Lung (tissue), 12 donors: ENCODE results near the gene PPHLN1. TPM values are rescaled to one million over a fixed set of nuclear protein-coding genes. Genes with fewer than 3 reads are reported as not detected.

Source experiments
- ATAC-seq: fragments of 200-7000 bp; cut with Tn5 transposase; one replicate; pipeline ENCODE4 v1.9.1; 2020; ENCODE audit warnings: moderate number of reproducible peaks; ENCODE audit not compliant: insufficient read depth, low FRiP score
- DNase-seq, 3 donors: peaks; one replicate each; pipeline ENCODE4 v3.0.0-alpha.2; 2013 to 2017
- H3K27ac ChIP-seq, 2 donors: one replicate each; pipeline ENCODE4 v1.5.1; 2013; ENCODE audit warnings: mild to moderate bottlenecking in 2 of 2, moderate library complexity in 2 of 2, control low read depth in 1 of 2, inconsistent platforms in 1 of 2, low read depth in 1 of 2, low read length in 1 of 2
- H3K27me3 ChIP-seq, 3 donors: one replicate each; pipeline ENCODE4 v1.5.1; 2013; ENCODE audit warnings: low read length in 2 of 3; ENCODE audit not compliant: control insufficient read depth in 3 of 3, insufficient read depth in 3 of 3
- H3K36me3 ChIP-seq, 4 donors: one replicate each; pipeline ENCODE4 v1.5.1; 2013; ENCODE audit warnings: low read length in 4 of 4, mild to moderate bottlenecking in 1 of 4, moderate library complexity in 1 of 4; ENCODE audit not compliant: control insufficient read depth in 4 of 4, insufficient read depth in 4 of 4
- H3K4me1 ChIP-seq, 5 donors: one replicate each; pipeline ENCODE4 v1.5.1; 2013; ENCODE audit warnings: low read length in 5 of 5, mild to moderate bottlenecking in 2 of 5, moderate library complexity in 1 of 5; ENCODE audit not compliant: control insufficient read depth in 5 of 5, insufficient read depth in 5 of 5
- H3K4me3 ChIP-seq: one replicate; pipeline ENCODE4 v1.5.1; 2013; ENCODE audit warnings: mild to moderate bottlenecking, control low read depth, moderate library complexity
- H3K9ac ChIP-seq, 2 donors: one replicate each; pipeline ENCODE4 v1.5.1; 2013; ENCODE audit warnings: low read length in 2 of 2, control low read depth in 1 of 2; ENCODE audit not compliant: insufficient read depth in 1 of 2
- H3K9me3 ChIP-seq, 4 donors: one replicate each; pipeline ENCODE4 v1.5.1; 2013; ENCODE audit warnings: low read length in 3 of 4, mild to moderate bottlenecking in 1 of 4, moderate library complexity in 1 of 4; ENCODE audit not compliant: control insufficient read depth in 4 of 4, insufficient read depth in 3 of 4
- WGBS, 2 donors: extraction: QIAGEN DNeasy Blood & Tissue Kit; methylation state at CpG; one replicate each; pipeline ENCODE4 v1.1.7; 2013; 5-methylcytosine and 5-hydroxymethylcytosine counted together
- polyA plus RNA-seq, 2 donors: library from polyadenylated mRNA; stranded (reverse); fragments of 200-250 nt; gene quantifications; one replicate each; pipeline ENCODE4 v1.2.1, GENCODE V29; 2013
- total RNA-seq, 2 donors: library from RNA; depleted of rRNA in 1 of 2; stranded (reverse); fragments of >200 nt in 1 of 2; gene quantifications; one replicate each; pipeline ENCODE4 v1.2.1, GENCODE V29; 2014 to 2021
- TF ChIP-seq, protein P1 (sequence below): IDR thresholded peaks from 2 replicates; pipeline ENCODE4 v1.5.1; 2012; ENCODE audit warnings: mild to moderate bottlenecking; ENCODE audit errors: control extremely low read depth, extremely low read depth
- donor health status: control.
- donor health status: control.
- donor health status: Bipolar disorder and iron deficiency.
- donor health status: healthy.
- donor health status: DM: yes; HTN: yes; CAD: no.

Gene PPHLN1
- total and polyA plus RNA-seq, 4 donors = 26.5 to 72.5 (median 34.3) TPM

DNA sequence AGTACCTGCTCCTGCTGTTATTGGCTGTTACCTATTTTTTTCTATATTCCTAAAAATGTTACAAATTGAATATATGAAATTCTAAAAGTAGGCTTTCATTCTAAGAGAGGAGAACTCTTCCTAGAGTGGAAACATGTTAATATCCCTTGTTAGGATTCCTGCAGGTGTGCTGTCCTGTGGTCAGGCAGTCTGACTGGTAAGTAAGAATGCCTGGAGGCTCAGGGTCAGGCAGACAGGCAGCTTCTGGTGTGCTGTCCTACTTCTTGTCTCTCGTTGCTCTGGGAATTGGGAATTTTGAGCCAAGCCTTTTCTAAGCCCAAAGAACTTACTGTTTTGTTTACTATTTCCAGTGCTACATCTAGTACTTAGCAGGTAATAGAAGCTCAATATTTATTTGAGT lies 10.3 kb downstream of the PPHLN1 start:
- Histone ChIP-seq H3K27me3 (no peaks in the 10 kb centered on the region), H3K9ac (no peak overlapping the region), H3K4me3 (no peak overlapping the region), H3K27ac (no peak overlapping the region), H3K9me3 (no peaks in the 10 kb centered on the region), H3K4me1 (no peaks in the 10 kb centered on the region), H3K36me3 (peaks cover 2 to 10% (median 6%) of the 10 kb centered on the region in 4 donors)
- TF ChIP-seq, protein P1, sequence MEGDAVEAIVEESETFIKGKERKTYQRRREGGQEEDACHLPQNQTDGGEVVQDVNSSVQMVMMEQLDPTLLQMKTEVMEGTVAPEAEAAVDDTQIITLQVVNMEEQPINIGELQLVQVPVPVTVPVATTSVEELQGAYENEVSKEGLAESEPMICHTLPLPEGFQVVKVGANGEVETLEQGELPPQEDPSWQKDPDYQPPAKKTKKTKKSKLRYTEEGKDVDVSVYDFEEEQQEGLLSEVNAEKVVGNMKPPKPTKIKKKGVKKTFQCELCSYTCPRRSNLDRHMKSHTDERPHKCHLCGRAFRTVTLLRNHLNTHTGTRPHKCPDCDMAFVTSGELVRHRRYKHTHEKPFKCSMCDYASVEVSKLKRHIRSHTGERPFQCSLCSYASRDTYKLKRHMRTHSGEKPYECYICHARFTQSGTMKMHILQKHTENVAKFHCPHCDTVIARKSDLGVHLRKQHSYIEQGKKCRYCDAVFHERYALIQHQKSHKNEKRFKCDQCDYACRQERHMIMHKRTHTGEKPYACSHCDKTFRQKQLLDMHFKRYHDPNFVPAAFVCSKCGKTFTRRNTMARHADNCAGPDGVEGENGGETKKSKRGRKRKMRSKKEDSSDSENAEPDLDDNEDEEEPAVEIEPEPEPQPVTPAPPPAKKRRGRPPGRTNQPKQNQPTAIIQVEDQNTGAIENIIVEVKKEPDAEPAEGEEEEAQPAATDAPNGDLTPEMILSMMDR = no peak
- no peak for DNase-seq
- no peak for ATAC-seq
- WGBS, 2 donors = 31 to 77% methylated on average over 1 of the region's 1 CpG

DNA sequence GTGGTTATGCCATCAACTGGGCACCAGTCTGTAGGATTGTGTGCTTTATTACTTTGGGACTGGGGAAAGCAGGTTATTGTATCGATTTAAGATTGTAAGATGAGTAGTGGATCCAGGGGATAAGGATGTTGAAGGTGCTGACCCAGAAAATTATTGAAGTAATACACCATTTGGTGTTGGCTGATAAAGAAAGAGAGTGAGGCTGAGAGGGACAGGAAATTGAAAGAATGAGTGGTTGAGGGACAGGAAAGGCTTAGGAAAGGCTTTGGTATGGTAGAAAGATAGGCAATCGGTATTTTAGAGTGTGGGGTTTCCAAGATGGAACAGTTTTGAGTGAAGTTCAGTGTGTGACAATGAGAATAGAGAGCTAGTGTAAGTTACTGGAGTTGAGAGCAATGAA lies 12.3 kb downstream of the PPHLN1 start:
- 76 to 79% methylated on average over 2 of the region's 2 CpGs for WGBS, 2 donors
- H3K27me3 ChIP-seq = no peaks in the 10 kb centered on the region
- DNase-seq = no peak
- H3K9me3 ChIP-seq = no peaks in the 10 kb centered on the region
- no peak overlapping the region for H3K4me3 ChIP-seq
- no peak overlapping the region for H3K27ac ChIP-seq
- H3K9ac ChIP-seq = no peak overlapping the region
- TF ChIP-seq, protein P1 = no peak
- H3K4me1 ChIP-seq = peaks cover 0 to 1% (median 0%) of the 10 kb centered on the region in 5 donors
- ATAC-seq = no peak
- peaks cover 2 to 10% (median 7%) of the 10 kb centered on the region in 4 donors for H3K36me3 ChIP-seq

DNA sequence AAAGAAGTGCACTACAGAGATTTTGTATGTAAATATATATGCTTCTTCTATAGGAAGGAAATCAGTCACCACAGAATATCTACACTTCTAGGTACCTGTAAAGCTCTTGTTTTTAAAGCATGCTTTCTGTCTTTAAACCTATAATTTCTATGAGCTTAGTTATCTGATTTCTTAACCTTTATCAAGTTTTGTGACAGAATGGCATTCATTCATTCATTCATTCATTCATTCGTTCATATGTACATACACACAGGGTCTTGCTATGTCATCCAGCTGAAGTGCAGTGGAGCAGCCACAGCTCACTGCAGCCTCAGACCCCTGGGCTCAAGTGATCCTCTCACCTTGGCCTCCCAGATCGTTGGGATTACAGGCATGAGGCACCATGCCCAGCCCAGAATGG lies 16.1 kb downstream of the PPHLN1 start:
- WGBS, 2 donors = 69 to 82% methylated on average over 2 of the region's 2 CpGs
- no peak for ATAC-seq
- H3K27me3 ChIP-seq = no peaks in the 10 kb centered on the region
- DNase-seq = no peak
- no peak overlapping the region for H3K9ac ChIP-seq
- no peaks in the 10 kb centered on the region for H3K9me3 ChIP-seq
- no peak overlapping the region for H3K4me3 ChIP-seq
- H3K4me1 ChIP-seq = peaks cover 0 to 6% (median 0%) of the 10 kb centered on the region in 5 donors
- H3K36me3 ChIP-seq = peaks cover under 1 to 4% (median 2%) of the 10 kb centered on the region in 4 donors
- TF ChIP-seq, protein P1 = no peak
- H3K27ac ChIP-seq = no peak overlapping the region

DNA sequence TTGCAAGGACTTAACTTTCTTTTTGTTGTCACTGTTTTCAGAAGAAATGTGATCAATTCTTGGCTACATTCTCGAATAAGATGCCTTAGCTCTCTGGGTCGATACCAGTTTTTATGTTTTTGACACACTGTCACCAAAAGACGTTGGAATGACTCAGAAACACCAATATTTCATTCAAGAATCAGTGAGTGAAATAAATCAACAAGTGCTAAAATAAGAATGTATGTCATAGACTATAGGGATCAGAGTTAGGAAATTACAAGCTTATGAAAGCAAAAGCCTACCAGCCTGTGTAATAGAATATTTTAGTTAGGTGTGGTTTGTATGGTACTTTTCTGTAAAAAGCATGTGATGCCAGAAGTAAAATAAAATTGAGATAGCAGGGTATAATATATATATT lies 17.8 kb downstream of the PPHLN1 start:
- no peak overlapping the region for H3K9ac ChIP-seq
- no peak for ATAC-seq
- TF ChIP-seq, protein P1 = no peak
- no peaks in the 10 kb centered on the region for H3K27me3 ChIP-seq
- H3K4me3 ChIP-seq = no peak overlapping the region
- H3K4me1 ChIP-seq = peaks cover 0 to 6% (median 0%) of the 10 kb centered on the region in 5 donors
- H3K27ac ChIP-seq = no peak overlapping the region
- no peaks in the 10 kb centered on the region for H3K9me3 ChIP-seq
- peaks cover 0 to 3% (median 2%) of the 10 kb centered on the region in 4 donors for H3K36me3 ChIP-seq
- no peak for DNase-seq
- 75 to 87% methylated on average over 3 of the region's 3 CpGs for WGBS, 2 donors
